ENCODE measurements around the gene CDKAL1.

- TF ChIP-seq CTCF (IDR thresholded peaks at IDR 0.05): no peak
- TF ChIP-seq POLR2A (IDR thresholded peaks at IDR 0.05): no peak
- no peak for TF ChIP-seq POLR2AphosphoS5 (IDR thresholded peaks at IDR 0.05)
Observed at GRCh38 chr6:21039926-21040325, 505.7 kb downstream of the CDKAL1 start.
